Sigmoid colon (tissue), 4 donors: ENCODE data around the gene RCE1.

Source experiments
- EP300 ChIP-seq, 4 donors: sonication (generic); formaldehyde crosslinking; IDR thresholded peaks; one replicate each; pipeline ENCODE4 v1.6.1; 2017; ENCODE audit warnings: antibody characterized with exemption in 4 of 4
- POLR2A ChIP-seq, 2 donors: fragments of 450-650 bp; IDR thresholded peaks; one replicate each; pipeline ENCODE4 v1.6.1; 2016; ENCODE audit warnings: antibody characterized with exemption in 2 of 2, mild to moderate bottlenecking in 2 of 2, moderate library complexity in 2 of 2
- POLR2AphosphoS5 ChIP-seq, 4 donors: sonication (generic); formaldehyde crosslinking; IDR thresholded peaks; one replicate each; pipeline ENCODE4 v1.6.1; 2017; ENCODE audit warnings: antibody characterized with exemption in 4 of 4
- TF ChIP-seq, protein P1 (sequence below), 4 experiments: fragments of 450-650 bp in 3 of 4; fragments of 200-600 bp in 1 of 4; IDR thresholded peaks; one replicate each; pipeline ENCODE4 v1.5.1; 2016 to 2019; ENCODE audit warnings: antibody characterized with exemption in 4 of 4, mild to moderate bottlenecking in 3 of 4, moderate library complexity in 2 of 4

DNA sequence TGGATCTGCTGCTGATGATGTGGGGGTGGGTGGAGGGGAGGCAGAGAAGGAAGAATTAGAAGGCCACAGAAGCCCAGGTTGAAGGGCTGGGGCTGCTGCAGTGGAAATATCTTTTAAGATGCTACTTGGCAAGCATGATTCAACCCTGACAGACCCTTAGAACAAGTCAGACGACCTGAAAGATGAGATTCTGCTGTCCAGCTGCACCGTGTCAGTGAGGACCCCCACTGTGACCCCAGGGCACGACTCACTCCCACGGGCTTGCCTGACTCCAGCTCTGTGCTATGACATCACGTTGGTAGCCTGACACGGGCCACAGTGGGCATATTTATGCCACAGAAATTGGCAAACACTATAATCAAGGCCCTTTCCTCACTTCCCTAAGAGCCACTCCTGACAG lies 49.7 kb downstream of the RCE1 start:
- no peak for TF ChIP-seq EP300 (IDR thresholded peaks at IDR 0.05)
- TF ChIP-seq, protein P1, sequence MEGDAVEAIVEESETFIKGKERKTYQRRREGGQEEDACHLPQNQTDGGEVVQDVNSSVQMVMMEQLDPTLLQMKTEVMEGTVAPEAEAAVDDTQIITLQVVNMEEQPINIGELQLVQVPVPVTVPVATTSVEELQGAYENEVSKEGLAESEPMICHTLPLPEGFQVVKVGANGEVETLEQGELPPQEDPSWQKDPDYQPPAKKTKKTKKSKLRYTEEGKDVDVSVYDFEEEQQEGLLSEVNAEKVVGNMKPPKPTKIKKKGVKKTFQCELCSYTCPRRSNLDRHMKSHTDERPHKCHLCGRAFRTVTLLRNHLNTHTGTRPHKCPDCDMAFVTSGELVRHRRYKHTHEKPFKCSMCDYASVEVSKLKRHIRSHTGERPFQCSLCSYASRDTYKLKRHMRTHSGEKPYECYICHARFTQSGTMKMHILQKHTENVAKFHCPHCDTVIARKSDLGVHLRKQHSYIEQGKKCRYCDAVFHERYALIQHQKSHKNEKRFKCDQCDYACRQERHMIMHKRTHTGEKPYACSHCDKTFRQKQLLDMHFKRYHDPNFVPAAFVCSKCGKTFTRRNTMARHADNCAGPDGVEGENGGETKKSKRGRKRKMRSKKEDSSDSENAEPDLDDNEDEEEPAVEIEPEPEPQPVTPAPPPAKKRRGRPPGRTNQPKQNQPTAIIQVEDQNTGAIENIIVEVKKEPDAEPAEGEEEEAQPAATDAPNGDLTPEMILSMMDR (IDR thresholded peaks at IDR 0.05), result no peak
- TF ChIP-seq POLR2A (IDR thresholded peaks at IDR 0.05), result no peak
- no peak for TF ChIP-seq POLR2AphosphoS5 (IDR thresholded peaks at IDR 0.05)
